ENCODE data around the gene ZNF823. TPM values are rescaled to one million over a fixed set of nuclear protein-coding genes. Genes with fewer than 3 reads are reported as not detected.
"Not testable (repeated sequence)": the region's sequence is repeated elsewhere in the genome, so short reads cannot be mapped to it uniquely, and the experiment has no call there.

Gene ZNF823
- 2.5 TPM for polyA plus RNA-seq

DNA sequence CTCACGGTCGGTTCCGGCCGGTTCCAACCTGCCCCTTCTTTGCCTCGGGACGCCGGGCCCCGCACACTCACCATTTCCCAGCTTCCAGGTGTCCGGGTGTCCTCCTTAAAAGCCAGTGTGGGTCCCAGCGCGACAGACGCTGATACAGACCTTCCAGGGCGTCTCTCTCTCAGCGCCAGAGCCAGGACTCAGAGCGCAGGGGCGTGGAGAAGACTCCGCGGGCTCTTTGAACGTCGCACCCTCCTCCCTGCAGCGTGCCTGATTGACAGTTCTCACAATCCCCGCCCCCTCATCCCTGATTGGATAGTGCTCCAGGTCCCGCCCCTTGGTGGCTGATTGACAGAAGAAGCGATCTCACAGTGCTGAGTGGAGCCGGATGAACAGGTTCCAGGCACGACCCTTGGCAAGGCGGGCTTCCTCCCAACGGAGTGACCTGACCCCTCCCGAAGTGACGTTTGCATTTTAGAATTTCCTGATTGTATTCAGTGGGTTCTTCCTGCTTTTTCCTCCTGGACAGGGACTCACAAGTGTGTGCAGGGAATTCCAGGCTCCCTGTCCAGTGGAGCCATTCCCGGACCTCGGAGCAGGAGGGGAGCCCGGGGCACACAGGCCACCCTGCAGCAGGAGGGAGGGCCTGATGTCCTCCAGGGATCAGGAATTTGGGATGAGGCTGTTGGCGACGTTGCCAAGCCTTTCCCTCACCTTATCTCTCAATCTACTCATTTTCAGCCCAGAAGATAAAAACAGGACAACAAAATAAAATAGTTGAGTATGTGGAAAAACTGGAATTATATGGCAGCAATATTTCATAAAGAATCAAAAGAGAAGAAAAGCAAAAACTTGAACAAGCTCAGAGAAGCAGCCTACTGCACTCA lies at the start of gene ZNF823:
TSS of gene ZNF823 (minus strand) at position 201 of the 875 bp plus-strand sequence. CDS start at position 74, 127 bp downstream.
- Mint-ChIP-seq H3K9me3 (peaks cover 0 to 2% (median 0%) of the 10 kb centered on the region in 3 donors), H3K4me1 (peaks cover 13 to 15% (median 14%) of the 10 kb centered on the region in 3 donors), H3K27ac (peak within 1 kb of the TSS; percentile 7 to 85 (median 41)), H3K27me3 (no peaks in the 10 kb centered on the region), H3K4me3 (peak within 1 kb of the TSS; percentile 90 to 100 (median 99)), H3K36me3 (peaks cover 5% of the 10 kb centered on the region)

DNA sequence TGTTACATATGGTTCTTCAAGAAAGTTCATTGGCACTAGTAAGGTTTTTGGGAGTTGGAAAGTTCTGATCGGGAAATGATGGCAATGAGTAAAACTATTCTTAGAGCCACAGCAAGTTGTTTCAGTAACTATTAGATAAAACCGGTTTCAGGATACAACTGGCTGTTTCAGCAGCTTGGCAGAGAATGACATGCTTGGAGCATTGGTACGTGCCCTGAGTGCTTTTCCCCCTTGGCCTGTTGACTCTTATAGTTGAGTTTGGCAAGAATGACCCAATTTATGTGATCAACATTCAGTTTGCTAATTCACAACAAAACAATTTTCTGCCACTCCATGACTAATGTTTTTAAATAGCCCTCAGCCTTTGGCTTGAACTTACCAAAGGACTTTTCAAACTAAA lies 48.8 kb upstream of the ZNF823 start:
- H3K4me1 Mint-ChIP-seq, result peaks cover 0 to 2% (median 0%) of the 10 kb centered on the region in 3 donors
- H3K27ac Mint-ChIP-seq, result no peak overlapping the region
- H3K36me3 Mint-ChIP-seq, result peaks cover 5% of the 10 kb centered on the region
- H3K4me3 Mint-ChIP-seq, result no peak overlapping the region
- no peaks in the 10 kb centered on the region for H3K27me3 Mint-ChIP-seq
- peaks cover 15 to 57% (median 38%) of the 10 kb centered on the region in 3 donors for H3K9me3 Mint-ChIP-seq

DNA sequence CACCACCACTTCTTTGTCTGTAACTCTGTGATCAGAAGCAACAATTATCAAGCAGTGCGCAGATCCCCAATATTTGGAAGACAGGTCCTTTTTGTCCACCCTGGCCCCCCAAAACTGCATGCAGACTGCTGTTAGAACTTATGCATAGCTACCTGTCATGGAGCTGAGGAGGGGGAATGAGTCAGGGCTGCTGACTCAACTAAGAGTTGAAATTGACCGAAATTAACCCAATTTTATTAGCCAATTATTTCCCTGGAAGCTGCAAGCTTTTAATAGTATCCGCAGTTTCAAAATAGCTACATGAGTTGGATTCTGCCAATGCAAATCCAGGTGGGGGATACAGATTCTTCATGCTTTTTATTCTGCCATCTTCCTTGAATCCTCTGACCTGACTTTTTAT lies 45.6 kb upstream of the ZNF823 start:
- peaks cover 15 to 52% (median 34%) of the 10 kb centered on the region in 3 donors for H3K9me3 Mint-ChIP-seq
- no peaks in the 10 kb centered on the region for H3K4me1 Mint-ChIP-seq
- no peak overlapping the region for H3K27ac Mint-ChIP-seq
- H3K27me3 Mint-ChIP-seq, result no peaks in the 10 kb centered on the region
- peak overlapping the region in 1 of 4 donors; percentile 13 for H3K4me3 Mint-ChIP-seq
- H3K36me3 Mint-ChIP-seq, result peaks cover 20% of the 10 kb centered on the region

DNA sequence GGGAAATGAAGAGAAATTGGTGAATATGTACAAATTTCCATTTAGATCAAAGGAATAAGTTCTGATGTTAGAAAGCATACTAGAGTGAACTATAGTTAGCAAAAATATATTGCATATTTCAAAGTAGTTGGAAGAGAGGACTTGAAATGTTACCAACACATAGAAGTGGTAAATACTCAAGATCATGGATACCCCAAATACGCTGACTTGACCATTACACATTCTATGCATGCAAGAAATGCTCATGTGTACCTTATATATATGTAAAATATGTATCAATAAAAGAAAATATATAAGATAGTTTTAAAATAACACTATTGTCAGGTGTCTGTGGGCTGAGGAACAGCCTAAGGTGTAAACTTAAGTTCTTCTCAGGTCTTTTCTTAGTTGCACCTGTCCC lies 45.0 kb upstream of the ZNF823 start:
- Mint-ChIP-seq H3K27ac (no peak overlapping the region), H3K4me3 (no peak overlapping the region), H3K36me3 (peaks cover 24% of the 10 kb centered on the region), H3K27me3 (no peaks in the 10 kb centered on the region), H3K4me1 (no peaks in the 10 kb centered on the region), H3K9me3 (peaks cover 18 to 51% (median 28%) of the 10 kb centered on the region in 3 donors)

DNA sequence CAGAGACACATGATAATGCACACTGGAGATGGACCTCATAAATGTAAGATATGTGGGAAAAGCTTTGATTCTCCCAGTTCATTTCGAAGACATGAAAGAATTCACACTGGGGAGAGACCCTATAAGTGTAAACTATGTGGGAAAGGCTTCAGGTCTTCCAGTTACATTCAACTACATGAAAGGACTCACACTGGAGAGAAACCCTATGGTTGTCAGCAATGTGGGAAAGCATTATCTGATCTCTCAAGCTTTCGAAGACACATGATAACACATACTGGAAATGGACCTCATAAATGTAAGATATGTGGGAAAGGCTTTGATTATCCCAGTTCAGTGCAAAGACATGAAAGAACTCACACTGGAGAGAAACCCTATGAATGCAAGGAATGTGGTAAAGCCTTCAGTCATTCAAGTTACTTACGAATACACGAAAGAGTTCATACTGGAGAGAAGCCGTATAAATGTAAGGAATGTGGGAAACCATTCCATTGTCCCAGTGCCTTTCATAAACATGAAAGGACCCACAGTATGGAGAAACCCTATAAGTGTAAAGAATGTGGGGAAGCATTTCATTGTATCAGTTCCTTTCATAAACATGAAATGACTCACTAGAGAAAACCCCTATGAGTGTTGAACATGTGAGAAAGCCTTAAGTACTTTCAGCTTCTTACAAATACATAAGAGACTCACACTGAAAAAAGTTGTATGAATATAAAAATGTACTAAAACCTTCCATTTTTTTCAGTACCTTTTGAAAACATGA lies 42.7 kb upstream of the ZNF823 start:
- Mint-ChIP-seq H3K9me3 (peaks cover 19 to 49% (median 28%) of the 10 kb centered on the region in 3 donors), H3K4me3 (no peak overlapping the region), H3K27ac (peak overlapping the region in 1 of 3 donors; percentile 67), H3K36me3 (peaks cover 36% of the 10 kb centered on the region), H3K4me1 (no peaks in the 10 kb centered on the region), H3K27me3 (no peaks in the 10 kb centered on the region)

DNA sequence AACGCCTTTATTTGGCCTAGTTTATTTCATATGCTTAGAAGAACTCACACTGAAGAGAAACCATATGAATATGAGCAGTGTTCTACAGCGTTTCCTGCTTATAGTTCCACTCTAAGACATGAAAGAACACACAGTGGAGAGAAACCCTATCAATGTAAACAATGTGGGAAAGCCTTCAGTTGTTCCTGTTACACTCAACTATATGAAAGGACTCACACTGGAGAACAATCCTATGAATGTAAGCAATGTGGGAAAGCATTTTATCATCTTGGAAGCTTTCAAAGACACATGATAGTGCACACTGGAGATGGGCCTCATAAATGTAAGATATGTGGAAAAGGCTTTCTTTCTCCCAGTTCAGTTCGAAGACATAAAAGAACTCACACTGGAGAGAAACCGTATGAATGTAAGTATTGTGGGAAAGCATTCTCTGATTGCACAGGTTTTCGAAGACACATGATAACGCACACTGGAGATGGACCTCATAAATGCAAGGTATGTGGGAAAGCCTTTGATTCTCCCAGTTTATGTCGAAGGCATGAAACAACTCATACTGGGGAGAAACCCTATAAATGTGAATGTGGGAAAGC lies 41.8 kb upstream of the ZNF823 start:
- Mint-ChIP-seq H3K4me3 (peak overlapping the region in 1 of 4 donors; percentile 49), H3K4me1 (no peaks in the 10 kb centered on the region), H3K9me3 (peaks cover 17 to 53% (median 35%) of the 10 kb centered on the region in 3 donors), H3K36me3 (peaks cover 42% of the 10 kb centered on the region), H3K27me3 (no peaks in the 10 kb centered on the region), H3K27ac (no peak overlapping the region)

DNA sequence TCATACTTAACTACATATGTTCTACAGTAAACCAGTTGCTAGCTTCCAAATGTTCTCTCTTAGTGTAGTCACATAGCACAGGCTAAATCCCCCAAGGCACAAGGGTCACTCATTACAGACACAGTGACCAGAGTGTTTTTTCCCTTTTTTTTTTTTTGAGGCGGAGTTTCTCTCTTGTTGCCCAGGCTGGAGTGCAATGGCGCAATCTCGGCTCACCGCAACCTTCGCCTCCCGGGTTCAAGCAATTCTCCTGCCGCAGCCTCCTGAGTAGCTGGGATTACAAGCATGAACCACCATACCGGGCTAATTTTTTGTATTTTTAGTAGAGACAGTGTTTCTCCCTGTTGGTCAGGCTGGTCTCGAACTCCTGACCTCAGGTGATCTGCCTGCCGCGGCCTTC lies 37.9 kb upstream of the ZNF823 start:
- H3K4me1 Mint-ChIP-seq, H3K27ac Mint-ChIP-seq, H3K4me3 Mint-ChIP-seq, H3K27me3 Mint-ChIP-seq: not testable (repeated sequence)
- H3K36me3 Mint-ChIP-seq, result peaks cover 46% of the 10 kb centered on the region
- peaks cover 11 to 53% (median 47%) of the 10 kb centered on the region in 3 donors for H3K9me3 Mint-ChIP-seq

DNA sequence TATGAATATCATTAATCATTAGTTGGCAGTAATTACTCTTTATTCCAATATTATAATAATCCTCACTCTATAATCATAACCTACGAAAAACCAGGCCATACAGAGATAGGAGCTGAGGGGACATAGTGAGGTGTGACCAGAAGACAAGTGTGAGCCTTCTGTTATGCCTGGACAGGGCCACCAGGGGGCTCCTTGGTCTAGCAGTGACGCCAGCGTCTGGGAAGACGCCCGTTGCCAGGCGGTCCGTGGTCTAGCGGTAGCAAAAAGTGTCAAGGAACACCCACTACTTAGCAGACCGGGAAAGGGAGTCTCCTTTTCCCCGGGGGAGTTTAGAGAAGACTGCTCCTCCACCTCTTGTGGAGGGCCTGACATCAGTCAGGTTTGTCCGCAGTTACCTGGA lies 32.8 kb upstream of the ZNF823 start:
- H3K27ac Mint-ChIP-seq, result not testable (repeated sequence)

DNA sequence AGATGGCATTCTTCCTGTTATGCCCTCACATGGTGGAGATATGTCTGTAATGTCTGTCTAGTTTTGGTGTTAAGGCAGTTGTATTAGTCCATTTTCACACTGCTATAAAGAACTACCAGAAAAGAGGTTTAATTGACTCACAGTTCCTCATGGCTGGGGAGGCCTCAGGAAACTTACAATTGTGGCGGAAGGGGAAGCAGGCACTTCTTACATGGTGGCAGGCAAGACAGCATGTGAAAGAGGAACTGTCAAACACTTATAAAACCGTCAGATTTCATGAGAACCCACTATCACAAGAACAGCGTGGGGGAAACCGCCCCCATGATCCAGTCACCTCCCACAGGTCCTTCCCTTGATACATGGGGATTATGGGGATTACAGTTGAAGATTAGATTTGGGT lies 31.2 kb upstream of the ZNF823 start:
- peaks cover 8 to 31% (median 26%) of the 10 kb centered on the region in 3 donors for H3K9me3 Mint-ChIP-seq
- H3K4me3 Mint-ChIP-seq, result peak overlapping the region in 1 of 4 donors; percentile 46
- H3K4me1 Mint-ChIP-seq, result peaks cover 17 to 25% (median 21%) of the 10 kb centered on the region in 3 donors
- H3K27ac Mint-ChIP-seq, result peak overlapping the region in 1 of 3 donors; percentile 7
- H3K36me3 Mint-ChIP-seq, result peaks cover 24% of the 10 kb centered on the region
- H3K27me3 Mint-ChIP-seq, result no peaks in the 10 kb centered on the region

More for the DNA sequence above, 32.8 kb upstream of the ZNF823 start:
- Mint-ChIP-seq H3K4me1 (peaks cover 16 to 23% (median 17%) of the 10 kb centered on the region in 3 donors), H3K36me3 (peaks cover 30% of the 10 kb centered on the region), H3K9me3 (peaks cover 8 to 38% (median 32%) of the 10 kb centered on the region in 3 donors)
- H3K27me3 Mint-ChIP-seq, H3K4me3 Mint-ChIP-seq: not testable (repeated sequence)

DNA sequence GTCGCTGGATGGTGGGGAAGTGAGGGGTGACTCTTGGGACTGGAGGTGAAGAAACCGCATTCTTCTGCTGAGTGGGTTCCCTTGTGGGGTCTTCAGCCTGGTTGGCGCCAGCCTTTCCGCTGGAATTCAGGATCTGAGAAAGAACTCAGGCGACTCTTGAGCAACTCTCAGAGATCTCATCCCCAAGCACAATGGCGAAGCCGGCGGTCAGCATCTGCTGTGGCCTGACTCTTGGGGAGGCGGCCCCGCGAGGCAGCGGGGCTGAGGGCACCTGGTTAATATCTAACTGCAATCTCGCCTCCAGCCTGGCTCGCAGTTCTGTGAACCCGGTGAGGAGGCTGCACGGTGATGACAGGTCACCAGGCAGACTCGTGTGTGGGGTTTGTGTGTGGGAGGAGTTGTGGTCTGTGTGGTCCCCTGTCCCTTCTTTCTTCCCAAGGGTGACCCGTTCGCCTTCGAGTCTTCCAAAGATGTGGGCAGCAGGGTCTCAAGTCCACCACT lies 28.9 kb upstream of the ZNF823 start:
- peak overlapping the region; percentile 97 to 99 (median 98) for H3K4me3 Mint-ChIP-seq
- peaks cover 15 to 23% (median 21%) of the 10 kb centered on the region in 3 donors for H3K4me1 Mint-ChIP-seq
- peaks cover 9 to 25% (median 20%) of the 10 kb centered on the region in 3 donors for H3K9me3 Mint-ChIP-seq
- H3K27ac Mint-ChIP-seq, result peak overlapping the region; percentile 78 to 87 (median 86)
- no peaks in the 10 kb centered on the region for H3K27me3 Mint-ChIP-seq
- H3K36me3 Mint-ChIP-seq, result peaks cover 17% of the 10 kb centered on the region

DNA sequence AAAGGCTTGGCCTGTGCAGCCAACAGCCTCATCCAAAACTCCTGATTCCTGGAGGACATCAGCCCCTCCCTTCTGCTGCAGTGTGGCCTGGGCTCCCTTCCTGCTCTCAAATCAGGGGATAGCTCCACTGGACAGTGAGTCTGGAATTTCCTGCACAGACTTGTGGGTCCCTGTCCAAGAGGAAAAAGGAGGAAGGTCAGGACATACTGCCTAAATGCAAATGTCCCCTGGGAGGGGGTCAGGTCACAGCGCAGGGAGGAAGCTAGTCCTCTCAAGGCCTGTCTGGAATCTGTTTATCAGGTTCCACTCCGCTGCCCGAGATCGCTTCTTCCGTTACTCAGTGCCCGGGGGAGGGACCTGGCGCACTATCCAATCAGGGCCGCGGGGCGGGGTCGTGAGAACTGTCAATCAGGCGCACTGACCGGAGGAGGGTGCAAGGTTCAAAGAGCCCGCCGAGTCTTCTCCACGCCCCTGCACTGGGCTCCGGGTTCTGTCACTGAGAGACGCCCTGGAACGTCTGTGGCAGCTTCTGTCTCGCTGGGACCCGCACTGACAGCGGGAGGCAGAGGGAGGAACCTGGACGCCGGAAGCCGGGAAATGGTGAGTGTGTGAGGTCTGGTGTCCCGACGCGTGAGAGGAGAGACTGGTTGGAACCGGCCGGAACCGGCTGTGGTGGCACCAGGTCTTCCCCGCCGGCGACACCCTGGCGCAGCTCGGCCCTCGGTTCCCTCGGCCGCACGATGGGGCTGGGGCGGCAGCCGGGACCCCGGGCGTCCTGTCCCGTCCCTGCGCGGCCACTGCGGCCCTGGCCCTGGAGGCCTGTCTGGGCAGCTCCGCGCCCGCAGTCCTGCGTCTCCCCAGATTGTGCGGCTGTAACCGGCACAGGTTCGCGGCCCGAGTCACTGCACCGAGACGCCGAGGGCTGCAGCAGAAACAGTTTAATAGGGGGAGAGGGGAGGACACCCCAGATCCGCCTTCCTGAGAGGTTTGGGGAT lies 28.1 kb upstream of the ZNF823 start, which contains the start of gene ZNF441:
TSS of gene ZNF441 (plus strand) at position 404 of the 995 bp plus-strand sequence. CDS start at position 598, 194 bp downstream.
- Mint-ChIP-seq H3K36me3 (peaks cover 17% of the 10 kb centered on the region), H3K9me3 (peaks cover 11 to 27% (median 16%) of the 10 kb centered on the region in 3 donors), H3K27me3 (no peaks in the 10 kb centered on the region), H3K4me1 (peaks cover 15 to 23% (median 19%) of the 10 kb centered on the region in 3 donors), H3K4me3 (peak within 1 kb of the TSS; percentile 97 to 99 (median 98)), H3K27ac (peak within 1 kb of the TSS; percentile 87 to 95 (median 90))

DNA sequence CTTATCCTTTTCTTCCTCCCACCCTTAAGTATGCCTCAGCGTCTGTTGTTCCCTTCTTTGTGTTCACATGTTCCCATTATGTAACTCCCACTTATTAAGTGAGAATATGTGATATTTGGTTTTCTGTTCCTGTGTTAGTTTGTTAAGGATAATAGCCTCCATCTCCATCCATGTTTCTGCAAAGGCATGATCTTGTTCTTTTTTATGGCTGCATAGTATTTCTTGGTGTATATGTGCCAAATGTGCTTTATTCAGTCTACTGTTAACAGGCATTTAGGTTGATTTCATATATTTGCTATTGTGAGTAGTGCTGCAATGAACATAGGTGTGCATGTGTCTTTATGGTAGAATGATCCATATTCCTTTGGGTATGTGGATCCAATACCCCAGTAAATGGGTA lies 24.9 kb upstream of the ZNF823 start:
- peaks cover 5% of the 10 kb centered on the region for H3K36me3 Mint-ChIP-seq
- H3K4me1 Mint-ChIP-seq, result peaks cover 10 to 20% (median 13%) of the 10 kb centered on the region in 3 donors
- peaks cover 5 to 21% (median 7%) of the 10 kb centered on the region in 3 donors for H3K9me3 Mint-ChIP-seq
- no peaks in the 10 kb centered on the region for H3K27me3 Mint-ChIP-seq
- no peak overlapping the region for H3K27ac Mint-ChIP-seq
- H3K4me3 Mint-ChIP-seq, result peak overlapping the region in 1 of 4 donors; percentile 2

DNA sequence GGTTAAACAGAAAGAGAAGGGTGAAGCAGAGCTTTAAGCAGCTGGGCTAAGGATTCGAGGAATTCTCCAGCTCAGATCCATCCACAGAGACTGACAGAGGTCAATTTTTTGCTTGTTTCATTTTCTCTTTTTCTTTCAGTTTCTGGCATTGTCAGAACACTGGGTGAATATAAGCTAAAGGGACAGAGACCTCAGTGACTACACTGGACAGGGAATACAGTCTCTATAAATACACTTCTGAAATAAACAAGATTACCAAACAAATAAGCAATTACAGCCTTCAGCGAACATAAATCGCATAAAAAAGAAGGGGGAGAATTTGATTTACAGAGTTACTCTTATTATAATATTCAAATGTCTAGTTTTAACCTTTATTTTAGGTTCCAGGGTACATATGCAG lies 24.4 kb upstream of the ZNF823 start:
- peaks cover 6 to 17% (median 8%) of the 10 kb centered on the region in 3 donors for H3K4me1 Mint-ChIP-seq
- H3K27ac Mint-ChIP-seq, result no peak overlapping the region
- H3K4me3 Mint-ChIP-seq, result peak overlapping the region in 1 of 4 donors; percentile 28
- H3K27me3 Mint-ChIP-seq, result no peaks in the 10 kb centered on the region
- peaks cover 4 to 21% (median 7%) of the 10 kb centered on the region in 3 donors for H3K9me3 Mint-ChIP-seq
- peaks cover 5% of the 10 kb centered on the region for H3K36me3 Mint-ChIP-seq

Data from IgD-negative memory B cell (primary cell).